Keratinocyte (primary cell): ENCODE measurements around the gene PUM1. TPM values are rescaled to one million over a fixed set of nuclear protein-coding genes. Genes with fewer than 3 reads are reported as not detected.

Source experiments
- DNase-seq: peaks from one replicate; pipeline ENCODE4 v3.0.0-alpha.2; 2011; ENCODE audit warnings: low read depth, missing footprints, low spot score
- FAIRE-seq: peaks from 2 replicates; lab custom pipeline; 2011; peaks lifted over from hg19 to GRCh38; lab: Jason Lieb, UNC
- H2AFZ ChIP-seq: 2 replicates; pipeline ENCODE4 v1.6.0; 2012; ENCODE audit warnings: low read length, control low read depth, inconsistent platforms; ENCODE audit not compliant: control insufficient read depth
- H3K27ac ChIP-seq: 2 replicates; pipeline ENCODE4 v1.5.1; 2011; ENCODE audit warnings: low read length; ENCODE audit not compliant: control insufficient read depth, insufficient read depth
- H3K27me3 ChIP-seq: 3 replicates; pipeline ENCODE4 v1.6.0; 2011; ENCODE audit warnings: low read length; ENCODE audit not compliant: control insufficient read depth, insufficient read depth; ENCODE audit errors: extremely low read depth
- H3K36me3 ChIP-seq, 2 experiments: 2 replicates in 1 of 2; 3 replicates in 1 of 2; pipeline ENCODE4 v1.5.1; 2011; ENCODE audit warnings: low read length in 2 of 2, mild to moderate bottlenecking in 1 of 2; ENCODE audit not compliant: control insufficient read depth in 2 of 2, insufficient read depth in 2 of 2; ENCODE audit errors: extremely low read depth in 1 of 2
- H3K4me1 ChIP-seq: 3 replicates; pipeline ENCODE4 v1.5.1; 2011; ENCODE audit warnings: low read length; ENCODE audit not compliant: control insufficient read depth, insufficient read depth; ENCODE audit errors: extremely low read depth
- H3K4me2 ChIP-seq: 3 replicates; pipeline ENCODE4 v1.6.0; 2011; ENCODE audit warnings: low read depth, low read length; ENCODE audit not compliant: control insufficient read depth, insufficient read depth; ENCODE audit errors: extremely low read depth
- H3K4me3 ChIP-seq, 3 experiments: fragments of 200-600 bp in 1 of 3; sonication (generic) in 1 of 3; 2 replicates in 2 of 3; 3 replicates in 1 of 3; pipeline ENCODE4 v1.5.1; 2011 to 2016; ENCODE audit warnings: low read length in 3 of 3, mild to moderate bottlenecking in 3 of 3, control low read depth in 2 of 3, inconsistent platforms in 1 of 3, low read depth in 1 of 3, mixed read lengths in 1 of 3, mixed run types in 1 of 3, moderate library complexity in 1 of 3; ENCODE audit not compliant: control insufficient read depth in 2 of 3, insufficient read depth in 2 of 3; ENCODE audit errors: extremely low read depth in 1 of 3
- H3K79me2 ChIP-seq: 2 replicates; pipeline ENCODE4 v1.6.0; 2012; ENCODE audit warnings: low read length; ENCODE audit not compliant: control insufficient read depth, insufficient read depth
- H3K9ac ChIP-seq: 3 replicates; pipeline ENCODE4 v1.6.0; 2011; ENCODE audit warnings: low read length; ENCODE audit not compliant: control insufficient read depth, insufficient read depth; ENCODE audit errors: extremely low read depth
- H3K9me1 ChIP-seq: 3 replicates; pipeline ENCODE4 v1.6.0; 2011; ENCODE audit warnings: low read length; ENCODE audit not compliant: control insufficient read depth, insufficient read depth; ENCODE audit errors: extremely low read depth
- H3K9me3 ChIP-seq: 2 replicates; pipeline ENCODE4 v1.5.1; 2012; ENCODE audit warnings: low read depth, low read length; ENCODE audit not compliant: control insufficient read depth
- H4K20me1 ChIP-seq: 3 replicates; pipeline ENCODE4 v1.6.0; 2011; ENCODE audit warnings: low read length; ENCODE audit not compliant: control insufficient read depth, insufficient read depth; ENCODE audit errors: extremely low read depth
- CTCF ChIP-seq, 3 experiments: IDR thresholded peaks in 1 of 3; conservative IDR thresholded peaks in 1 of 3; optimal IDR thresholded peaks in 1 of 3; 2 replicates in 2 of 3; 3 replicates in 1 of 3; pipeline versions ENCODE3 to v1.5.1; 2011; ENCODE audit warnings: low read length in 3 of 3, mild to moderate bottlenecking in 3 of 3, moderate library complexity in 2 of 3, control low read depth in 1 of 3, inconsistent platforms in 1 of 3; ENCODE audit not compliant: insufficient read depth in 2 of 3; ENCODE audit errors: extremely low read depth in 1 of 3
- EZH2 ChIP-seq: IDR thresholded peaks from one replicate; pipeline ENCODE4 v1.6.1; 2012; ENCODE audit warnings: inconsistent platforms, mild to moderate bottlenecking, low read length, moderate library complexity
- dilution Hi-C: fragments of 300-500 bp; cut with MboI; formaldehyde crosslinking; loops from one replicate; pipeline ENCODE4 v1.7.0; 2020; ENCODE audit warnings: low sequenced_read_pairs; ENCODE audit not compliant: extremely low pct_ligation_motif_present
- polyA plus RNA-seq, 5 experiments: library from polyadenylated mRNA; depleted of rRNA in 3 of 5; stranded (reverse) in 3 of 5; stranded (forward) in 1 of 5; unstranded in 1 of 5; fragments of >200 nt; gene quantifications; 1 replicate in 1 of 5; 2 replicates in 3 of 5; 3 replicates in 1 of 5; pipeline versions ENCODE4 v1.2.1 to v1.2.3, GENCODE V29; 2011 to 2012; ENCODE audit warnings: missing spikeins in 2 of 5, low read depth in 1 of 5, low replicate concordance in 1 of 5

The PUM1 gene
- polyA plus RNA-seq, 1 donor (not counting 4 experiments of a cell fraction or from before 2014, with no cell fraction given) = 68.6 TPM

- peaks cover 7% of the 10 kb centered on the region for H4K20me1 ChIP-seq
- no peak overlapping the region for H3K4me2 ChIP-seq
- no peak overlapping the region for H3K4me3 ChIP-seq
- no peak overlapping the region for H3K27ac ChIP-seq
- TF ChIP-seq CTCF (optimal IDR thresholded peaks at IDR 0.05 in 1 of 3, IDR thresholded peaks at IDR 0.05 in 1 of 3, conservative IDR thresholded peaks at IDR 0.05 in 1 of 3; ENCODE audit: extremely low read depth in 1 of 3, insufficient read depth in 2 of 3, low read length in 3 of 3) (no peak), EZH2 (no peak)
- H3K4me1 ChIP-seq = no peaks in the 10 kb centered on the region
- H3K79me2 ChIP-seq = peaks cover 84% of the 10 kb centered on the region
- DNase-seq = no peak
- FAIRE-seq = no peak
- H2AFZ ChIP-seq = no peak overlapping the region
- H3K27me3 ChIP-seq = no peaks in the 10 kb centered on the region
- dilution Hi-C loops = no loop called here
- H3K9ac ChIP-seq = no peak overlapping the region
- H3K9me1 ChIP-seq = no peaks in the 10 kb centered on the region
- H3K36me3 ChIP-seq = peaks cover 8% of the 10 kb centered on the region in 2 experiments
- H3K9me3 ChIP-seq = no peaks in the 10 kb centered on the region
These were observed 80.5 kb downstream of the PUM1 start for GRCh38 chr1:30984991-30985503.

- FAIRE-seq (no peak), DNase-seq (no peak)
- peaks cover 84% of the 10 kb centered on the region for H3K79me2 ChIP-seq
- H3K27ac ChIP-seq = no peak overlapping the region
- no peaks in the 10 kb centered on the region for H3K9me1 ChIP-seq
- H3K36me3 ChIP-seq = peaks cover 9% of the 10 kb centered on the region in 2 experiments
- TF ChIP-seq CTCF (optimal IDR thresholded peaks at IDR 0.05 in 1 of 3, IDR thresholded peaks at IDR 0.05 in 1 of 3, conservative IDR thresholded peaks at IDR 0.05 in 1 of 3; ENCODE audit: extremely low read depth in 1 of 3, insufficient read depth in 2 of 3, low read length in 3 of 3) (no peak), EZH2 (no peak)
- H3K4me2 ChIP-seq = no peak overlapping the region
- H3K4me3 ChIP-seq = no peak overlapping the region
- H3K9me3 ChIP-seq = no peaks in the 10 kb centered on the region
- H3K4me1 ChIP-seq = no peaks in the 10 kb centered on the region
- no peaks in the 10 kb centered on the region for H3K27me3 ChIP-seq
- dilution Hi-C loops = no loop called here
- H4K20me1 ChIP-seq = peaks cover 7% of the 10 kb centered on the region
- H3K9ac ChIP-seq = no peak overlapping the region
- H2AFZ ChIP-seq = no peak overlapping the region
These were observed 81.2 kb downstream of the PUM1 start for GRCh38 chr1:30984165-30984889.
